GM21390 (cell line): ENCODE results near the gene PRRX1.

Experiments used
- ATAC-seq: cut with Tn5 transposase; IDR thresholded peaks from one replicate; pipeline ENCODE4 v1.9.1; 2021; ENCODE audit not compliant: unreplicated experiment

The PRRX1 gene

GRCh38 chr1:170755795-170756194 lies 91.9 kb downstream of the PRRX1 start:
- no peak for ATAC-seq

GRCh38 chr1:170758992-170759391 lies 95.1 kb downstream of the PRRX1 start:
- ATAC-seq = no peak

GRCh38 chr1:170765279-170765678 lies 101.3 kb downstream of the PRRX1 start:
- no peak for ATAC-seq

- ATAC-seq = no peak
These were observed 101.9 kb downstream of the PRRX1 start for GRCh38 chr1:170765712-170766330.

DNA sequence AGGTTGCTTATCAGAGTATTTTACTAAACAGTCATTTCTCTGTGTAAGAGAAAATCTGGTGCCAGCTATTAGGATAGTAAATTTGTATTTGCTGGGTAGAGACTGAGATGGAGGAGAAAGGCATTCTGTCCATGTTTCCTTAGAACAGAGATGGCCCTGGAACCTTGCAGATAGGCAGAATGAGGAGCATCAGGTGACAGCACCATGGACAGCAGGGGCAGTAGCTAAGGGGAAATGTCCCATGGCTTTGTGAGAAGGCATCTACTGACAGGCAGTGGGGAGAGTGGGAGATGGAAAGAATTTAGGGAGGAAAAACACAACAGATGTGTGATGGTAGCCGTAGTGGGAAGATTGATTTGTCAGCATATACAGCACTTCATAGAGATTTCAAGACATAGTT lies 105.0 kb downstream of the PRRX1 start:
- ATAC-seq = no peak

GRCh38 chr1:170769691-170770090 lies 105.8 kb downstream of the PRRX1 start:
- ATAC-seq = no peak

DNA sequence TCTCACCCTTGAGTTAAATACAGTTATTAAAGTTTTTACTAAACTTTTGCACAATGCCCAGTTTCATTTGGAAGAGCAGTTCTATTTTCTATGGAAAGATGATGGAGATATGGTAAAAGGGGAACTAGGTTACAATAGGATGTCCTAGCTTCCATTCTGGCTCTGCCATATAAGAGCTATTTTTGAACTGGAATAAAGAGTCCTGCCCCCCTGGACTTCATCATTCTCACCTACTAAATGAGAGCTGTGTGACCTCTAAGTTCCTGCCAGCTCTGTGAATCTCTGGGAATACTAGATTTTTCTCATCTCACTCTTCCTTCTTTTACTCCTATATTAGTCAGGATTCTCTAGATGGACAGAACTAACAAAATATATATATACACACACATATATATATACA lies 106.3 kb downstream of the PRRX1 start:
- ATAC-seq = no peak

GRCh38 chr1:170776252-170776651 lies 112.3 kb downstream of the PRRX1 start:
- ATAC-seq = no peak

GRCh38 chr1:170776777-170777176 lies 112.8 kb downstream of the PRRX1 start:
- no peak for ATAC-seq
